Peyer's patch (tissue), 4 donors: Measurements from ENCODE around the gene PLXNA4.

Experiments
- CTCF ChIP-seq, 6 experiments: fragments of 450-650 bp in 4 of 6; fragments of 200-600 bp in 2 of 6; sonication (generic) in 1 of 6; IDR thresholded peaks; one replicate each; pipeline ENCODE4 v1.5.1; 2017 to 2019; ENCODE audit warnings: antibody characterized with exemption in 6 of 6, mild to moderate bottlenecking in 3 of 6, moderate library complexity in 1 of 6
- POLR2A ChIP-seq, 2 donors: fragments of 450-650 bp; IDR thresholded peaks; one replicate each; pipeline ENCODE4 v1.5.1; 2017; ENCODE audit warnings: antibody characterized with exemption in 2 of 2, mild to moderate bottlenecking in 2 of 2, moderate library complexity in 2 of 2

GRCh38 chr7:132240262-132240661 is 336.0 kb downstream of the PLXNA4 start:
- TF ChIP-seq CTCF (IDR thresholded peaks at IDR 0.05) (no peak), POLR2A (IDR thresholded peaks at IDR 0.05) (no peak)
